Trophoblast cell (in vitro differentiated cells and primary cell): ENCODE measurements around the gene SIK3.
"Not testable (repeated sequence)": the region's sequence is repeated elsewhere in the genome, so short reads cannot be mapped to it uniquely, and the experiment has no call there.

ENCODE experiments used
- DNase-seq, 2 donors: peaks; one replicate each; pipeline ENCODE4 v3.0.0-alpha.2; 2016
- H2AFZ ChIP-seq: 2 replicates; pipeline ENCODE4 v1.6.1; 2013; ENCODE audit warnings: low read length, moderate library complexity, mild to moderate bottlenecking; ENCODE audit not compliant: insufficient read depth, poor library complexity
- H2AK5ac ChIP-seq: 2 replicates; pipeline ENCODE4 v1.6.1; 2013; ENCODE audit warnings: mild to moderate bottlenecking, low read length
- H2BK120ac ChIP-seq: 2 replicates; pipeline ENCODE4 v1.6.1; 2013; ENCODE audit warnings: low read length, mild to moderate bottlenecking, moderate library complexity; ENCODE audit not compliant: insufficient read depth, poor library complexity
- H2BK12ac ChIP-seq: 2 replicates; pipeline ENCODE4 v1.6.1; 2013; ENCODE audit warnings: mild to moderate bottlenecking, low read length, moderate library complexity
- H2BK5ac ChIP-seq: 2 replicates; pipeline ENCODE4 v1.6.1; 2013; ENCODE audit warnings: low read length, low read depth, moderate library complexity, mild to moderate bottlenecking; ENCODE audit not compliant: poor library complexity
- H3K14ac ChIP-seq: 2 replicates; pipeline ENCODE4 v1.6.1; 2013; ENCODE audit warnings: mild to moderate bottlenecking, low read length
- H3K18ac ChIP-seq: 2 replicates; pipeline ENCODE4 v1.6.1; 2013; ENCODE audit warnings: mild to moderate bottlenecking, low read length
- H3K23ac ChIP-seq: 2 replicates; pipeline ENCODE4 v1.6.1; 2013; ENCODE audit warnings: low read length
- H3K27ac ChIP-seq: 2 replicates; pipeline ENCODE4 v1.5.1; 2013; ENCODE audit warnings: low read depth, mild to moderate bottlenecking, inconsistent platforms, low read length, moderate library complexity
- H3K27me3 ChIP-seq: 2 replicates; pipeline ENCODE4 v1.6.1; 2013; ENCODE audit warnings: inconsistent platforms, mild to moderate bottlenecking, low read length, moderate library complexity; ENCODE audit not compliant: insufficient read depth
- H3K36me3 ChIP-seq, 2 experiments: 1 replicate in 1 of 2; 2 replicates in 1 of 2; pipeline ENCODE4 v1.6.1; 2013; ENCODE audit warnings: low read length in 2 of 2, mild to moderate bottlenecking in 2 of 2, moderate library complexity in 1 of 2; ENCODE audit not compliant: insufficient read depth in 2 of 2, control insufficient read depth in 1 of 2
- H3K4ac ChIP-seq: 2 replicates; pipeline ENCODE4 v1.6.1; 2013; ENCODE audit warnings: low read depth, mild to moderate bottlenecking, low read length, moderate library complexity
- H3K4me1 ChIP-seq, 2 experiments: 1 replicate in 1 of 2; 2 replicates in 1 of 2; pipeline ENCODE4 v1.6.1; 2013; ENCODE audit warnings: low read length in 2 of 2, mild to moderate bottlenecking in 2 of 2, moderate library complexity in 1 of 2; ENCODE audit not compliant: insufficient read depth in 2 of 2, control insufficient read depth in 1 of 2
- H3K4me2 ChIP-seq: 2 replicates; pipeline ENCODE4 v1.6.1; 2013; ENCODE audit warnings: inconsistent platforms, mild to moderate bottlenecking, low read length, moderate library complexity
- H3K4me3 ChIP-seq: 2 replicates; pipeline ENCODE4 v1.5.1; 2013; ENCODE audit warnings: mild to moderate bottlenecking, low read depth, low read length, inconsistent platforms
- H3K79me1 ChIP-seq: one replicate; pipeline ENCODE4 v1.6.1; 2013; ENCODE audit warnings: low read length
- H3K79me2 ChIP-seq: 2 replicates; pipeline ENCODE4 v1.6.1; 2013; ENCODE audit warnings: low read length, mild to moderate bottlenecking; ENCODE audit not compliant: control insufficient read depth, insufficient read depth, poor library complexity
- H3K9ac ChIP-seq: 2 replicates; pipeline ENCODE4 v1.6.1; 2013; ENCODE audit warnings: mild to moderate bottlenecking, low read length
- H3K9me3 ChIP-seq: 2 replicates; pipeline ENCODE4 v1.6.1; 2013; ENCODE audit warnings: low read depth, mild to moderate bottlenecking, control low read depth, inconsistent platforms, low read length; ENCODE audit not compliant: insufficient read depth
- H4K12ac ChIP-seq: 2 replicates; pipeline ENCODE4 v1.6.1; 2013; ENCODE audit warnings: low read depth, mild to moderate bottlenecking, low read length, moderate library complexity
- H4K8ac ChIP-seq: 2 replicates; pipeline ENCODE4 v1.6.1; 2013; ENCODE audit warnings: low read depth, mild to moderate bottlenecking, low read length, moderate library complexity
- H4K91ac ChIP-seq: one replicate; pipeline ENCODE4 v1.6.1; 2013; ENCODE audit warnings: low read depth, mild to moderate bottlenecking, low read length, moderate library complexity
- WGBS: extraction: QIAGEN DNeasy Blood & Tissue Kit; methylation state at CpG from one replicate; pipeline ENCODE4 v1.1.7; 2013; ENCODE audit warnings: missing lambda C conversion rate; ENCODE audit not compliant: insufficient read length, insufficient coverage; ENCODE audit errors: extremely low coverage; 5-methylcytosine and 5-hydroxymethylcytosine counted together

SIK3 gene

GRCh38 chr11:116804001-116804400 is 294.2 kb downstream of the SIK3 start:
- H3K9ac ChIP-seq: no peak overlapping the region
- no peak overlapping the region for H3K4me3 ChIP-seq
- H3K4me1 ChIP-seq: no peaks in the 10 kb centered on the region
- H3K18ac ChIP-seq: no peak overlapping the region
- no CpG with 5 or more reads among the region's 3 CpGs for WGBS
- H2AK5ac ChIP-seq: no peak overlapping the region
- no peaks in the 10 kb centered on the region for H3K36me3 ChIP-seq
- no peak overlapping the region for H3K23ac ChIP-seq
- no peak for DNase-seq
- H3K79me2 ChIP-seq: no peaks in the 10 kb centered on the region
- H4K12ac ChIP-seq: no peak overlapping the region
- H3K14ac ChIP-seq: no peak overlapping the region
- no peak overlapping the region for H3K4ac ChIP-seq
- H2BK5ac ChIP-seq: no peak overlapping the region
- peaks cover 2% of the 10 kb centered on the region for H3K9me3 ChIP-seq
- no peak overlapping the region for H4K91ac ChIP-seq
- no peak overlapping the region for H2AFZ ChIP-seq
- H3K27ac ChIP-seq: no peak overlapping the region
- no peaks in the 10 kb centered on the region for H3K79me1 ChIP-seq
- H4K8ac ChIP-seq: no peak overlapping the region
- H3K27me3 ChIP-seq: no peaks in the 10 kb centered on the region
- no peak overlapping the region for H2BK12ac ChIP-seq
- H2BK120ac ChIP-seq: no peak overlapping the region
- no peak overlapping the region for H3K4me2 ChIP-seq

GRCh38 chr11:116801662-116802061 is 296.6 kb downstream of the SIK3 start:
- not testable (repeated sequence) for H4K12ac ChIP-seq, DNase-seq, H3K4me2 ChIP-seq, H3K27me3 ChIP-seq, H3K4ac ChIP-seq, H4K8ac ChIP-seq, H3K9me3 ChIP-seq, H2BK12ac ChIP-seq, H3K79me1 ChIP-seq, H4K91ac ChIP-seq, H3K14ac ChIP-seq, H2BK120ac ChIP-seq, H3K27ac ChIP-seq, H2AFZ ChIP-seq, H3K23ac ChIP-seq, H3K4me3 ChIP-seq, H3K9ac ChIP-seq, H2BK5ac ChIP-seq, H3K18ac ChIP-seq, H3K36me3 ChIP-seq, H3K79me2 ChIP-seq, H3K4me1 ChIP-seq, H2AK5ac ChIP-seq

GRCh38 chr11:116800610-116801009 is 297.6 kb downstream of the SIK3 start:
- Histone ChIP-seq H2BK120ac (no peak overlapping the region), H3K4me3 (no peak overlapping the region), H4K12ac (no peak overlapping the region), H3K27me3 (no peaks in the 10 kb centered on the region), H3K4ac (no peak overlapping the region), H2AK5ac (no peak overlapping the region), H3K9me3 (no peaks in the 10 kb centered on the region), H3K14ac (no peak overlapping the region), H3K23ac (no peak overlapping the region), H2BK12ac (no peak overlapping the region), H3K79me2 (no peaks in the 10 kb centered on the region), H3K79me1 (no peaks in the 10 kb centered on the region), H4K8ac (no peak overlapping the region), H3K9ac (no peak overlapping the region), H3K4me1 (no peaks in the 10 kb centered on the region), H3K18ac (no peak overlapping the region), H3K4me2 (no peak overlapping the region), H3K36me3 (no peaks in the 10 kb centered on the region), H4K91ac (no peak overlapping the region), H2BK5ac (no peak overlapping the region), H3K27ac (no peak overlapping the region), H2AFZ (no peak overlapping the region)
- no CpG with 5 or more reads among the region's 2 CpGs for WGBS
- DNase-seq: no peak

- Histone ChIP-seq H3K14ac (no peak overlapping the region), H3K27me3 (no peaks in the 10 kb centered on the region), H3K4me2 (no peak overlapping the region), H3K9ac (no peak overlapping the region), H3K79me1 (no peaks in the 10 kb centered on the region), H3K4me3 (no peak overlapping the region), H3K79me2 (no peaks in the 10 kb centered on the region), H3K23ac (no peak overlapping the region), H2BK5ac (no peak overlapping the region), H4K8ac (no peak overlapping the region), H3K36me3 (no peaks in the 10 kb centered on the region), H3K18ac (no peak overlapping the region), H2BK12ac (no peak overlapping the region), H4K91ac (no peak overlapping the region), H2BK120ac (no peak overlapping the region), H2AFZ (no peak overlapping the region), H2AK5ac (no peak overlapping the region), H4K12ac (no peak overlapping the region), H3K4ac (no peak overlapping the region), H3K27ac (no peak overlapping the region), H3K9me3 (no peaks in the 10 kb centered on the region), H3K4me1 (no peaks in the 10 kb centered on the region)
- no peak for DNase-seq
- no CpG with 5 or more reads among the region's 5 CpGs for WGBS
Observed at GRCh38 chr11:116798368-116798767, 299.9 kb downstream of the SIK3 start.
